Activated naive CD8-positive, alpha-beta T cell treated with anti-CD3 and anti-CD28 coated beads, Interleukin-2, amount 50 U/mL, for 16 hours (primary cell): ENCODE data around the gene REV1.
"Not testable (repeated sequence)": the region's sequence is repeated elsewhere in the genome, so short reads cannot be mapped to it uniquely, and the experiment has no call there.

ENCODE experiments used
- DNase-seq: peaks from one replicate; pipeline ENCODE4 v3.0.0-alpha.2; 2020; ENCODE audit warnings: low read depth, low spot score

Gene REV1

GRCh38 chr2:99489761-99490622 is at the start of gene REV1:
Gene REV1 (minus strand): TSS chr2:99490017. CDS start chr2:99464975, 25,042 bp downstream.
- DNase-seq: peak; percentile 85

- DNase-seq: no peak
These were observed 48.2 kb upstream of the REV1 start for GRCh38 chr2:99537910-99538485.

DNA sequence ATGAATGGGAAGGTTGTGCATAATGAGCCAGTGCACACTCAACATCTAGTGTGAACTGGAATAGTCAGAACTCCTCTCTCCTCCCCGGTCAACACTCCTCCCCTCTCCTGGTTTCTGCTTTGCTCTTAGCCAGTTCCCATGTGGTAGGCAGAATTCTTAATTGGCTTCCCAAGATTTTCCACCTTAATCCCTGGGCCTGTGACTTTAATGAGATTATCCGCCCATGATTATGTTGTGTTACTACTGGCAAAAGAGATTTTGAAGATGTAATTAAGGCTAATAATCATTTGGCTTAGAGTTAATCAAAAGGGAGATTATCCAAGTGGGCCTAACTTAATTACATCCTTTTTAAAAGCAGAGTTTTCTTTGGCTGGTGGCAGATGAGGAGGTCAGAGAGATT is 34.2 kb upstream of the REV1 start:
- DNase-seq: no peak

GRCh38 chr2:99522157-99522556 is 32.3 kb upstream of the REV1 start:
- no peak for DNase-seq

DNA sequence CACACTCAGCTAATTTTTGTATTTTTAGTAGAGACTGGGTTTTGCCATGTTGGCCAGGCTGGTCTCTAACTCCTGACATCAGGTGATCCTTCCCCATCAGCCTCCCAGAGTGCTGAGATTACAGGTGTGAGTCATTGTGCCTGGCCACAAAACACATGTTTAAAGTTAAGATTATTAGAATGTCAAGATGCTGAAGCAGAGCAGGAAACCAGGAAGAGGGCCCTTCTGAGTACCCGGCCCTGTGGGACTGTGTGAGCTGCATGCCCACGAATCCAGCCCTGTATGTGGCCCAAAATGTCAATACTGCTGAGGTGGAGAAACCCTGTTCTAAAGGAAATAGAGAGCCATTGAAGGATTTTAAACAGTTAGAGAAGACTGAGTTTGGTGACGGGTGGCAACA is 31.0 kb upstream of the REV1 start:
- DNase-seq: no peak

- DNase-seq: no peak
These were observed 30.4 kb upstream of the REV1 start for GRCh38 chr2:99520195-99520594.

- DNase-seq: no peak
These were observed 24.5 kb upstream of the REV1 start for GRCh38 chr2:99514357-99514756.

GRCh38 chr2:99512181-99512591 is 22.4 kb upstream of the REV1 start:
- no peak for DNase-seq

DNA sequence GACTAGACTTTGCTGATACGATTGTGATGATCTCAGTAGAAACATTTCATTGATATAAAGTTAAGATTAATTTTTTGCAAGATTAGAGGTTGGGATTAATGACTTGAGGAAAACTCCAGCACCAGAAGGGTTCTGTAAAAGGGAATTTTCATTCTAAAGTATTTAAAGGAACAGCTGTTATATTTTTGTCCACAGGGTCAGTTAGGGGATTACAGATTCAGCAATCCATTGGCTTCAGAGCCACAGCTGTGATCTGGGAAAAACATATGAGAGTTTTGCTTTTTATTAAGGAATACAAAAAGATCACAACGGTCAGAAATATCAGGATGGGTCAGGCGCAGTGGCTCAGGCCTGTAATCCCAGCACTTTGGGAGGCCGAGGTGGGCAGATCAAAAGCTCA is 19.6 kb upstream of the REV1 start:
- DNase-seq: no peak

DNA sequence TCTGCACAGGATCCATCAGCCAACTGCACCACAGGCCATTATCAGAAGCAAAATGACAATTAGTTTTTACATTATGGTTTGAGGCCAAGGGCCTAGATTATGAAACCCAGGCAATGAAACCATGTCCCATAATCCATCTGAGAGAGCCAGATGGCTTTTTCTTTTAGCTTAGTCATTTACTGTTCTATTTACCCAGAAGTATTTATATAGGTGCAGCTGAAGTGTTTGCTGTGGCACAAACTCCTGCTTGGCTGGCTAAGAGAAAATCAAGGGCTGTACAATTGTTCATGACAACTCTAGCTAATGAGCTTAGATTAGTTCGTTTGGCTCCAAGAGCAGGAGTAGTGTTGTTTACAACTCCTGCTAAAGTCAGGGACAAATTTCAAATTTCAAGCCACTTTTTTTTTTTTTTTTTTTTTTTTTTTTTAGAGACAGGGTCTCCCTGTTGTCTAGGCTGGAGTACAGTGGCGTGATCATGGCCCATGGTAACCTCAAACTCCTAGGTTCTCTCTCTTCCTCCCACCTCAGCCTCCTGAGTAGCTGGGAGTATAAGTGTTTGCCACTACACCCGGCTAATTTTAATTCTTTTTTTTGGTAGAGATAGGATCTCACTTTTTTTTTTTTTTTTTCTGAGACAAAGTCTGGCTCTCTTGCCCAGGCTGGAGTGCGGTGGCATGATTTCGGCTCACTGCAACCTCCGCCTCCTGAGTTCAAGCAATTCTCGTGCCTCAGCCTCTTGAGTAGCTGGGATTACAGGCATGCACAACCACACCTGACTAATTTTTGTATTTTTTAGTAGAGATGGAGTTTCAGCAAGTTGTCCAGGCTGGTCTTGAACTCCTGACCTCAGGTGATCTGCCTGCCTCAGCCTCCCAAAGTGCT is 18.4 kb upstream of the REV1 start:
- DNase-seq: no peak

GRCh38 chr2:99504844-99505584 is 15.2 kb upstream of the REV1 start:
- DNase-seq: no peak

- not testable (repeated sequence) for DNase-seq
These were observed 14.0 kb upstream of the REV1 start for GRCh38 chr2:99503662-99504416.

DNA sequence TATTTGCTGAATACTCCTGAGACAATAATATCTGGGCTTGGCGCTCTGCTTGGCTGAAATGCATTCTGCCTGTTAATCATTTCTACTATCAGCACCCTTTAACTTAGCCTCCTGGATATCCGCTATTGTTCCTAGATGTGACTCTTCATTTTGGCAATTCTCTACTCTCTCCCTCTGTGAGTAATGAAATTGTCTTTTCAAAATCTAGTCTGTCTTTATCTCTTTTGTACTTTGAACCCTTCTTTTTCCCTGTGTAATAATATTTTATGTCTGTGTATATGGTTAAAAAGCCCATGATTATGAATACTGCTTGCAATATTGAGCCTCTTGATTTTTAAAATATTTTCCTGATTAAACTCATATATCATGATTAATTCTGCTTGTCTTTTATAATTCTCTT is 6.2 kb upstream of the REV1 start:
- no peak for DNase-seq

DNA sequence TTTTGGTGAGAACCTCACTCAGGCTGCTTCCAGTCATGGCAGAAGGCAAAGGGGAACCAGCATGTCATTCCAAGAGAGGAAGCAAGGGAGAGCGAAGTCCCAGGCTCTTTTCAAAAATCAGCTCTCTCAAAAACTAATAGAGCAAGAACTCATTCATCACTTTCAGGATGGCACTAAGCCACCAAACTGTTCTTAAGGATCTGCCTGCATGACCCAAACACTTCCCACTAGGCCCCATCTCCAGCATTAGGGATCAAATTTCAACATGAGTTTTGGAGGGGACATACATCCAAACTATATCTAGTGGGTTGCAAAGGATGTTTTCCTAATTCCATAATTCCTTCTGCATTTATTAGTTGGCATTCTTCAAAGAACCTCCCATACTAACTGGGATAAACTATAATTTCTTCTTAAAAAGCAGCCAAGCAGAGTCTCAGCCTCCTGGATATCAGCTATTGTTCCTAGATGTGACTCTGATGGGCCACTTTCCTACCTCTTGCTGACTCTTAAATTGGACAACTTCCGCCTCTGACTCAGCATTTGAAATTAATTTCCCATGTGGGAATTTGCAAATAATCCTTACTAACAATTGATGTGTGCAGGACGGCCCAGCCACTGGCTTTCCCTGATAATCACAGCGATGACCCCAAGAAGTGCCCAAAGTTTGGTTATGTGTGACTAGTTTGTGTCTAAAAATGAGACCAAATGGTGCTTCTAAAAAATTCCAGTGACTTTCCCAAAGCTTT is 5.5 kb upstream of the REV1 start:
- DNase-seq: no peak

GRCh38 chr2:99492721-99493120 is 2.9 kb upstream of the REV1 start:
- DNase-seq: no peak

- no peak for DNase-seq
These were observed 1.0 kb upstream of the REV1 start for GRCh38 chr2:99490623-99491461.

GRCh38 chr2:99489063-99489760 is 605 bp downstream of the REV1 start:
- no peak for DNase-seq

- no peak for DNase-seq
These were observed 1.2 kb downstream of the REV1 start for GRCh38 chr2:99488539-99489062.
